ENCODE data around the gene PRICKLE4. TPM values are rescaled to one million over a fixed set of nuclear protein-coding genes. Genes with fewer than 3 reads are reported as not detected.

The PRICKLE4 gene
- total and polyA plus RNA-seq, 2 of the 13 experiments (the other 11 are each of a cell fraction or from before 2014, with no cell fraction given) = 0.92 to 1.2 TPM

DNA sequence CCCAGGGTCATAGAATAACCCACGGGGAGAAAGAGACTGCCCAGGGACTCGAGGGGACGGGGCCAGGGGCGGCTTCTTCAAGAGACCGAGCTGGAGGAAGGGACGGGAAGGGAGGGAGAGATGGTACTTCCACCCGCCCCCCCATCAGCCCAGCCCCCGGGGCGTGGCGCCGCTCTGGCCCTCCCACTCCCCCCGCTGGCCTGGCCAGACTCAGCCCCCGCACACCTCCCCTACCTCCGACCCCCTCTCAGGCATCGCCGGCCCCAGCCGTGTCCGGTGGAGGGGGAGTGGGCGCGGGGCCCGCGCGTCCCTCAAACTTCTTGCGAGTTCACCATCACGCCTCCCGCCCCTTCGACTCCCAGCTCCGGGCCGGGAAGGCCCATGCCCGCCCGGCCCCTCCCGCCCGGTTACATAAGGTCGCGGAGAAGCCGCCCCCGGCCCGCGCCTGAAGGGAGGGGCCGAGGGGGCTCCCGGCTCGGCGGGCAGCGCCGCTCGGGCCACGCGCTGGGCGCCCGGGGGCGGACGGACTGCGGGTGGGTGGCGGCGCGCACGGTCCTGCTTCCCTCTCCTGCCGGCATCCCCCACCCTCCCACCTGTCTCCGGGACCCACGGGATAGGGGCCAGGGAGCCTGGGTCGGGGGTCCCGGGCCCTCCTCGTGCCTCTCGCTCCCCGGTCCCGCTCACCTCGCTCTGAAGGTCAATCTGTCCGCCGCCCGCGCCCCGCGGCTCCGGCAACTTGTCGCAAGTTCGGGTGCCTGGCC, 45.7 kb upstream of the PRICKLE4 start (continued):
- TF ChIP-seq TFDP1 (CRISPR knock-in tag; IDR thresholded peaks at IDR 0.05; ENCODE audit: borderline replicate concordance) (no peak), CREB1 (IDR thresholded peaks at IDR 0.05) (no peak), CREB1 (CRISPR knock-in tag; IDR thresholded peaks at IDR 0.05) (no peak), KDM3A (CRISPR knock-in tag; IDR thresholded peaks at IDR 0.05; ENCODE audit: low read depth) (no peak), HOXA3 (CRISPR knock-in tag; IDR thresholded peaks at IDR 0.05) (0 out of 2 replicates have a peak, but pooled peaks have one; percentile 31), ZBTB7A (CRISPR knock-in tag; IDR thresholded peaks at IDR 0.05) (0 out of 2 replicates have a peak, but pooled peaks have one; percentile 11), ZNF691 (CRISPR knock-in tag; IDR thresholded peaks at IDR 0.05; ENCODE audit: borderline replicate concordance, low read depth) (no peak; the same call in 1 of the 2 replicates), ZNF784 (CRISPR knock-in tag; IDR thresholded peaks at IDR 0.05; ENCODE audit: borderline replicate concordance) (no peak), ESRRA (CRISPR knock-in tag; IDR thresholded peaks at IDR 0.05; ENCODE audit: low read depth) (no peak; the same call in 1 of the 2 replicates), ZNF501 (CRISPR knock-in tag; IDR thresholded peaks at IDR 0.05) (no peak), ATAD3A (CRISPR knock-in tag; IDR thresholded peaks at IDR 0.05) (no peak), ZGPAT (CRISPR knock-in tag; IDR thresholded peaks at IDR 0.05) (no peak), NFE2 (CRISPR knock-in tag; IDR thresholded peaks at IDR 0.05) (no peak), ZNF329 (CRISPR knock-in tag; IDR thresholded peaks at IDR 0.05; ENCODE audit: low read depth) (no peak; the same call in 1 of the 2 replicates), REPIN1 (CRISPR knock-in tag; IDR thresholded peaks at IDR 0.05; ENCODE audit: borderline replicate concordance, low read depth) (no peak), GMEB1 (CRISPR knock-in tag; IDR thresholded peaks at IDR 0.05; ENCODE audit: borderline replicate concordance) (no peak), ZNF10 (CRISPR knock-in tag; IDR thresholded peaks at IDR 0.05; ENCODE audit: borderline replicate concordance, low read depth) (no peak)
- TF ChIP-seq, protein P1, sequence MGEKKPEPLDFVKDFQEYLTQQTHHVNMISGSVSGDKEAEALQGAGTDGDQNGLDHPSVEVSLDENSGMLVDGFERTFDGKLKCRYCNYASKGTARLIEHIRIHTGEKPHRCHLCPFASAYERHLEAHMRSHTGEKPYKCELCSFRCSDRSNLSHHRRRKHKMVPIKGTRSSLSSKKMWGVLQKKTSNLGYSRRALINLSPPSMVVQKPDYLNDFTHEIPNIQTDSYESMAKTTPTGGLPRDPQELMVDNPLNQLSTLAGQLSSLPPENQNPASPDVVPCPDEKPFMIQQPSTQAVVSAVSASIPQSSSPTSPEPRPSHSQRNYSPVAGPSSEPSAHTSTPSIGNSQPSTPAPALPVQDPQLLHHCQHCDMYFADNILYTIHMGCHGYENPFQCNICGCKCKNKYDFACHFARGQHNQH (CRISPR knock-in tag; IDR thresholded peaks at IDR 0.05) = no peak; the same call in none of the 2 replicates

Data from HepG2 (cell line).